GM19324 (cell line): ENCODE results near the gene SNUPN.

Experiments used
- ATAC-seq: cut with Tn5 transposase; IDR thresholded peaks from one replicate; pipeline ENCODE4 v1.9.1; 2021; ENCODE audit warnings: mild to moderate bottlenecking, moderate library complexity; ENCODE audit not compliant: unreplicated experiment, low FRiP score

SNUPN gene

DNA sequence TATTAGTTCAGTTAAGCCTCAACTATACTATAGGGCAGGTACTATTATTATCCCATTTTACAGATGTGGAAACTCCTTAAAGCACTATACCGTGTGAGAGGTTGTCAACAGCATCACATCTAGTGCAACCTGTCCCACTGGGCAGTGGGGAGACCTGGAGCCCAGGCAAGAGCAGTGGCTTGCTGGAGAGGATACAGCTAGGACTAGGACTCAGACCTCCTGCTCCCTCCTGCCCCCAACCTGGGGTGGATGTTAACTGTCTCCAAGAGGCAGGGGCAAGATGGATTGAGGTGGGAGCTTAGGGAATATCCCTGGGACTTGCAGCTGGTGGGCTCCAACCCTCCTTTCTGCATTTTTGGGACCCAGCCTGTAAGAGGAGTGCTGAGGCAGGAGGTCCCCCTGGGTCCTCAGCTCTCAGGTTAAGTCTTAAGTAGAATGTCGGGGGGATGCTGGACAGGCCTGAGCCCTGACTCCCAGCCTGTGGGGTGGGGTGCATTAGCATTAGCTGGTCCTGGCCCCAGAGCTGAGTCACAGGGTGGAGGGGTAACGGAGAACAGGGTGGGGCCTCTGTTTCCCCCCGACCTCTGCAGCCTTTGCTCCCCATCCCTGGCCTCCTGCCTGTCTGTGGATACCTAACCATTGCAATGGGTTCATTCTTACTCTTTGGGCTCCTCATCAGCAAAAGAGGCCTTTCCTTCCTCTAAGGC lies 28.8 kb upstream of the SNUPN start:
- no peak for ATAC-seq

DNA sequence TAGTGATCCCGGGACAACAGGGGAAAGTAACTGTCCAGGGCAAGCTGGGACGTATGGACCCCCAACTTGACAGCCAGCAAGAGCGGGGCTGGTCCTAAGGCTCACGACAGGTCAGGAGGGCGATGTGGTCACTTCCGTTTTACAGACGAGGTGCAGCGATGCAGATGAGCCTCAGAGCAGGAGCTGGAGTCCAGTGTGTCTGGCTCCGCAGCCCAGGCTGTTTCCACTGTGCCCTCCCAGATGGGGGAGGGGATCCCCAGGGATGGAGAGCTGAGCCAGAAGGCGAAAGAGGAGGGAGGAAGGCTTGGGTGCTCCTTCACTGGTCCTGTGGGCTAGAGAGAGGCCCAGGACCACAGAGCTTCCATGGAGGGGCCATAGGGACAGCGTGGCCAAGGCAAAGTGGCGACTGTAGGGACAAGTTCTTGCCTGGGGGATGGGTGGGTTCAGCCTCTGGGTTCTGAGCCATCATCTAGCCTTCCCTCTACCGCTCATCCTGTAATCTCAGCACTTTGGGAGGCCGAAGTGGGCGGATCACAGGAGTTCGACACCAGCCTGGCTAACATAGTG lies 27.9 kb upstream of the SNUPN start:
- ATAC-seq: no peak

DNA sequence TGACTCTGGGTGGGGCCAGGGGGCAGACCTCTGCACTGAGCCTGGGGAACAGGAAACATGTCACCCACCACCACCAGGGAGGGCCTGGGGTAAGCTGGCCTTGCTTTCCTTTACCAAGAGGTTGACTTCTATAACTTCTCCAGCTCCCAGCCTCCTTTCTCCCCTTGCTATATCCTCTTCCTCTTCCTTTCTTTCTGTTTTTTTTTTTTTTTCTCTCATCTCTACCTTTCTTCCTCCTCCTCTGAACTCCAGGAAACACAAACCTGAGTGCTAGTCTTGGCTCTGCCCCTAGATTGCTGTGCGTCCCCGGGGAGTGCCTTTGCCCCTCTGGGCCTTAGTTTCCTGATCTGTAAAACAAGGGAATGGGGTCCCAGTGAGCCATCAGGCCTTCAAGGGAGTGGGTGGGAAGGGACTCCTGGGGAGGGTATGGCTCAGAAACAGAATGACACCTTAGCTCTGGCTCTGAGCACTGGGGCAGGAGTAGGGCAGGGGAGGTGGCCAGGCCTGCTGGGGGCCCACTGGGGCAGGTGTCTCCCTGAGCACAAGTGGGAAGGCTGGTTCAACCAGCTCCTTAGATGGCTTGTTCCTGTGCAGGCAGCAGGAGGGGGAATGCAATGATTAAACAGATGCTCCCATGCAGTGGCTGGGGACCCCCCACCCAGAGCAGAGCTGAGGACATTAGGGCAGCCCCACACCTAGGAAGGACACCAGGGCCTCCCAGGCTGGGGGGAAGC lies 26.5 kb upstream of the SNUPN start:
- ATAC-seq: no peak

DNA sequence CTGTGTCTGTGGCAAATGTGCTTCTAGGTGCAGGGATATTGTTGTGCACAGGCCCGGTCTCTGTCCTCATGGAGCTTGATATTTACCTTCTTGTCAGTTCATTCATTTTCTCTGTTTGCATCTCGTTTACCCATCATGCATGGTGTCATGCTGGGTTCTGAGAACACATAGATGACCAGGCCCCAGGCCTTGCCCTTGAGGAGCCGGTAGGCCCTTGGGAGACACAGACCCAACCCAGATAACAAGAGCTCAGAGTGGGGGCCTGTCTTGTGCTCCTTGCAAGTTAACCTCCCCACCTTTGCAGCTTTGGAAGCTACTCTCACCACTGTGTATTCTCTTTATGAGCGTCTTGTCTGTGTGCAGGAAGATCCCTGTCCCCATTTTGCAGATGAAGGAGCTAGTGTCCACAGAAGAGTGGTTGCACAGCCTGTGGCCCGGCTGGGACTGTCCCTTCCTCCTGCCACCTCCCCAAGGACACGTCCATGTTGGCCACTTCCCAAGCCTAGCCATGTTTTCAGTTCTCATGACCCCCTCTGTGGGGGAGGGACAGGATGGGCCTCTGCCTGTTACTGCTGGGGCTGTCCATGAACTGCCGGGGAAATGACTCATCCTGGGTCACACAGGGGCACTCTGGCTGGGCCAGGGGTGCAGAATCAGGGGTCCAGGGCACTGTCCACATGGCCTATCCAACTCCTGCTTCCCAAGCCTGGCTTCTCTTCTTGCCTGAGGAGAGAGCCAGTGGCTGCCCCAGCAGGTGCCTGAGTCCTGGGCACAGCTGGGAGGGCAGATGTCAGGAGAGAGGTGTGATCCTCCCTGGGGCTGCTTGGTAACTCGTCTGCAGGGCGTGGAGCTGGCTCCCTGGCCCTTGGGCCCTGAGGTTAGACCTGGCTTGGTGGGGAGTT lies 25.6 kb upstream of the SNUPN start:
- no peak for ATAC-seq

DNA sequence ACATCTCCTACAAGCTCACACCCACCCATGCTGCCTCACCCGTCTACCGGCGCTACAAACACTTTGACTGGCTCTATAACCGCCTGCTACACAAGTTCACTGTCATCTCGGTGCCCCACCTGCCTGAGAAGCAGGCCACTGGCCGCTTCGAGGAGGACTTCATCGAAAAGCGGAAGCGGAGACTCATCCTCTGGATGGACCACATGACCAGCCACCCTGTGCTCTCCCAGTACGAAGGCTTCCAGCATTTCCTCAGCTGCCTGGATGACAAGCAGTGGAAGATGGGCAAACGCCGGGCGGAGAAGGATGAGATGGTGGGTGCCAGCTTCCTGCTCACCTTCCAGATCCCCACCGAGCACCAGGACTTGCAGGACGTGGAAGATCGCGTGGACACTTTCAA lies 24.3 kb upstream of the SNUPN start:
- no peak for ATAC-seq

DNA sequence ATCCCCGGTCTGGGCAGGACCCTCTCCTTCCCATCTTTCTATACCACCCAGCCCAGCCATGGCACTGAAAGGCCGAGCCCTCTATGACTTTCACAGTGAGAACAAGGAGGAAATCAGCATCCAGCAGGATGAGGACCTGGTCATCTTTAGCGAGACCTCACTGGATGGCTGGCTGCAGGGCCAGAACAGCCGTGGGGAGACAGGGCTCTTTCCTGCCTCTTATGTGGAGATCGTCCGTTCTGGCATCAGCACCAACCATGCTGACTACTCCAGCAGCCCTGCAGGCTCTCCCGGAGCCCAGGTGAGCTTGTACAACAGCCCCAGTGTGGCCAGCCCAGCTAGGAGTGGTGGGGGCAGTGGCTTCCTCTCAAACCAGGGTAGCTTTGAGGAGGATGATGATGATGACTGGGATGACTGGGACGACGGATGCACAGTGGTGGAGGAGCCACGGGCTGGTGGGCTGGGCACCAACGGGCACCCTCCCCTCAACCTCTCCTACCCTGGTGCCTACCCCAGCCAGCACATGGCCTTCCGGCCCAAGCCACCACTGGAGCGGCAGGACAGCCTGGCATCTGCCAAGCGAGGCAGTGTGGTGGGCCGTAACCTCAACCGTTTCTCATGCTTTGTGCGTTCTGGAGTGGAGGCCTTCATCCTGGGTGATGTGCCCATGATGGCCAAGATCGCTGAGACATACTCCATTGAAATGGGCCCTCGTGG lies 23.7 kb upstream of the SNUPN start:
- ATAC-seq: no peak

DNA sequence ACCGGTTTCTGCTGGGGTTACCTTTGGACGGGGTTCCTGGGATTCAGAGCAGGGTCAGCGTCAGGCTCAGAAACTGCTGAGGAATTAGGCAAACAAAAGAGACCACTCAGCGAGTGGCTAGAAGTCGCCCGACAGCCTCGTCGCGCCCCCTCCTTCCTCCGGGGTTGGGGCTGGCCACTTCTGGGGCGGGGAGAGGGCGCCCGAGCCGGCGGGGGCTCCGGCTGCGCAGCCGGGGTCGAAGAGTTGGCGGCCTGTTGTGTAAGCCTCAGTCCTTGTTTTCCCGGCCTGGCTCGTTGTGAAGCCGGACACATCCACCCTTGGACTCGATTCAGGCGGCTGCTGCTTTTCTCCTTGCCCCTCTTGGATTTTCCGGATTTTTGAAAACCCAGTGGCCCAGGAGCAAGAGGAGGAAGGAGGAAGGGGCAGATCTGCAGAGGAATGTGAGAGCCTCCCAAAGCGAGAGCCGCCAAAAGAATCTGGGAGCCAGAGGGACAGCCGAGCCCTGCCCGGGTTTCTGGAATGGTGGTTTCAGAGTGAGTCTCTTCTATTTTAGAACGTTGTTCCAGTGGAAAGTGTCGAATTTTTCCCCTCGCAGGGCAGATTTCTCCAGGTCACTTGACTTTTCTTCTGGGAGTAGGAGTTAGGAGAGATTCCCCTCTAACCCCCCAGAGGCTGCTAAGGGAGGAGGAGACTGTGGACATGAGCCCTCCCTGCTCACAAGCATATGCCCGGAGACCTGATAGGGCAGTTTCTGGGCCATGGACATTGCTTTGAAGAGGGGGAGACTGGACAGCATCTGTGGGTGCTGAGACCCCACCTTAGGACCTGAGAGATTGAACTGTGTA lies 22.9 kb upstream of the SNUPN start:
- no peak for ATAC-seq

DNA sequence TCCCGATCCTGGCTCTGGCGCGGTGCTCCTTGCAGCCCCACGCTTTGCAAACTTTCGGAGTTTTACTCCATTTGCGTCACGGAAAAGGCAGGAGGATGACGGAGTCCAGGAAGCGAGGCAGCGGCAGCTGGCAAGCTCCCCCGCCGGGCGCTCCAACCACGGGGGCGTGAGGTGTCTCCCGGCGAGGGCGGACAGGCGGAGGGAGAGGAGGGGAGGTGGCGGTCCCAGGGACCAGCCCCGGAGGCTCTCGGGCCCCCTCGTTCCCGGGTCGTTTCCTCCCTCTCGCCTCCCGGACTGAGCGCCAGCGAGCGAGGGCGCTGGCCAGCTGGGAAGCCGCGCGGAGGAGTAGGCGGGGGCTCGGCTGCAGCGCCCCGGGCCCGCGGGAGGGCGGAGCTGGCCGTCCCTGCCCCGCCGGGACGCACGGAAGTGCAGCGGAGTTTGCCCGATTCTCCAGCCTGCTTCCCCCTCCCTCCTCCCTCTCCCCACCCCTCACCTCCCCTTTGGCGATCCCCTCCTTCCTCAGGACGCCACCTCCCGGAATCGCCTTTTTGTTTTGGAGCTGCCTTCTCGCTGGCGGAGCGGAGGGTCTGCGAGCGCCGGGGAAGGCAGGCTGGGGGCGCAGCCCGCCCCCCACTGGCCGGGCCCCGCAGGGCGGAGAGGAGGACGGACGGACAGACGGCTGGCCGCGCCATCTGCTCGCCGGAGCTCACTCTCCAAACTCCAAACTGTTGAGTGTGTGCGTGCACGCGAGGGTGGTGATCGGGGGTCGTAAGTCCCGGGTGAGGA lies 22.0 kb upstream of the SNUPN start, which contains the start of gene SNX33:
Gene SNX33, plus strand, starts transcription at position 543 of the 786 bp plus-strand sequence. CDS start 1,191 bp downstream, outside the sequence.
- ATAC-seq: no peak

DNA sequence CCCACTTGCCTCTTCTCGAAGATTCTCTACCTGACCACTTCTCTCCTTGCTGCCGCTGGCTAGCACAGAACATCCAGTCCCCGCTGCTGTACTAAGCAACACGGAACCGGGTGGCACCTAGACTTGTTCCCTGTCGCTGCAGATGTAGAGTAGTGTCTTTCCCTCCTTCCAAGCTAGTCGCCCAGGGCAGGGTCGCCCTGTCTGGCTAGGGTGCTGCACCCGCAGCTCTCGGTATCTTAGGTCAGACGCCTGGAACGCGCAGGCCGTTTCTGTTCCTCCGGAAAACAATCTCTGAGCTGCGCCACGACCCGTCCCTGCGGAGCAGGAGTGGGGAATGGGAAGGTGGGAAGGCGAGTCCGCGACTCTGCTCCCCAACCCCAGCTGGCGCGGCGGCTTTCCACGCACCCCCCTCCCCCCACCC lies 21.4 kb upstream of the SNUPN start:
- ATAC-seq: no peak

DNA sequence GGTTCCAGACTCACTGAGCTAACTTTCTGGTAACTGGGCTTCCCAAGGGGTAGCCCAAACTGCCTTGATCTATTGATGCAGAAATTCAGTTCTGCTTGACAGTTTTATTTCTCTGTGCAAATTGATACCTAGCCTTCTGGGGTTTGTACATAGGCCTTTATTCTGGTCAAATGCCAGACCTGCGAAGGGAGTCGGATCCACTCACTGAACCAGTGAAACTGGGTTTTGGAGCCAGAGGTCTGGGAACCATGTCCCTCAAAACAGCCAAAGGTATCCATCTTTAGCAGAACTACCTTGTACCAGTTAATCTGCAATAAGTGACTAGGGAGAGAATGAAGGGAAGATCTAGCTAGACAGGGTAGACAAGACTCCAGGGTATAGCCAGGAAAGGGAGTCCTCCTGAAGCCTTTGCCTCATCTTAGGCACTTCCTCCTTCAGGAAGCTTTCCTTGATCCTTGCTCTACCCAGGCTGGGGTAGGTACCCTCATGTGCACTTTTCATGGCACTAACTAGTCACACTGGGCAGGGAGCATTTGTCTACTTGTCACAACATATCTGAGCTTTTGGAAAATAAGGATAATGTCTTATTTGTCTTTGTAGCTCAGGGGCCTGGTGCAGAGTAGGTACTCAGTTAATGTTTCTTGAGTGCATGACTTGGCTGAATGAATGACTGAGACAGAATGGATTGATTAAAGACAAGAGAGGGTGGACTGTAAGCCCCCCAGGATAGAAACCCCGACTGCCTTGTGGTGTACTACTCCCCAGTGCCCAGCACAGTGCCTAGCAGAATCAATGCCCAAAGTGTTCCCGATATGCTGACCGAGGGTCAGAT lies 20.8 kb upstream of the SNUPN start:
- ATAC-seq: no peak

DNA sequence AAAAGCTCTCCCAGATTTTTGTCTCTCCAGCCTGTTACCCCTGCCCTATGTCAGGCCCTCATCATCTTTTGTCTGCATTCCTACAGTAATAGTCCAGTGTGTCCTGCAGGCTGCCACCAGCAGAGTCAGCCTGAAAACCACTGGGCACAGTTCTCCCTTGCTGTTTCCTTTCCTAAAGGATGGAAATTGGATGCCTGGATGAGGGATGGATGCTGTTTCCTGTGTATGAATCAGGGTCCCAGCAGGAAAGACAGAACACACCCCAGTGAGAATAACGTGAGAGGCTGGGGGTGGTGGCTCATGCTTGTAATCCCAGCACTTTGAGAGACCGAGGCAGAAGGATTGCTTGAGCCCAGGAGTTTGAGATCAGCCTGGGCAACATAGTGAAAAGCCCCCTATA lies 18.9 kb upstream of the SNUPN start:
- ATAC-seq: no peak

DNA sequence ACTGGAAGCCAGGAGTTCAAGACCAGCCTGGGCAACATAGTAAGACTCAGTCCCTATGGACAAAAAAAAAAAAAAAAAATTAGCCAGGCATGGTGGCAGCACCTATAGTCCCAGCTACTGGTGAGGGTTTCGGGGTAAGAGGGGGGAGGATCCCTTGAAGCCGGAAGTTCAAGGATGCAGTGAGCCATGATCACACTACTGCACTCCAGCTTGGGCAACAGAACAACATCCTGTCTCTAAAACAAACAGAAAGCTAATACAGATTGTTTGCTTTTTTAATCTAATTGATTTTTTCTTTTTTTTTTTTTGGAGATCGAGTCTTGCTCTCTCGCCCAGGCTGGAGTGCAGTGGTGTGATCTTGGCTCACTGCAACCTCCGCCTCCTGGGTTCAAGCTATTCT lies 16.1 kb upstream of the SNUPN start:
- ATAC-seq: no peak

DNA sequence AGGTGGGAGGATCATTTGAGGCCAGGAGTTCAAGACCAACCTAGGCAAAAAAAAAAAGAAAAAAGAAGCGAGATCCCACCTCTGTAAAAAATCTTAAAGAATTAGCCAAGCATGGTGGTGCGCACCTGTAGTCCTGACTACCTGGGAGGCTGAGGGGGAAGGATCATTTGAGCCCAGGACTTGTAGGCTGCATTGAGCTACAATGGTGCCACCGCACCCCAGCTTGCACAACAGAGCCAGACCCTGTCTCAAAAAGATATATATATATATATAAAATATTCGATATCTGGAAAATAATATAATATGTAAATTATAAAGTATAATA lies 15.6 kb upstream of the SNUPN start:
- no peak for ATAC-seq

DNA sequence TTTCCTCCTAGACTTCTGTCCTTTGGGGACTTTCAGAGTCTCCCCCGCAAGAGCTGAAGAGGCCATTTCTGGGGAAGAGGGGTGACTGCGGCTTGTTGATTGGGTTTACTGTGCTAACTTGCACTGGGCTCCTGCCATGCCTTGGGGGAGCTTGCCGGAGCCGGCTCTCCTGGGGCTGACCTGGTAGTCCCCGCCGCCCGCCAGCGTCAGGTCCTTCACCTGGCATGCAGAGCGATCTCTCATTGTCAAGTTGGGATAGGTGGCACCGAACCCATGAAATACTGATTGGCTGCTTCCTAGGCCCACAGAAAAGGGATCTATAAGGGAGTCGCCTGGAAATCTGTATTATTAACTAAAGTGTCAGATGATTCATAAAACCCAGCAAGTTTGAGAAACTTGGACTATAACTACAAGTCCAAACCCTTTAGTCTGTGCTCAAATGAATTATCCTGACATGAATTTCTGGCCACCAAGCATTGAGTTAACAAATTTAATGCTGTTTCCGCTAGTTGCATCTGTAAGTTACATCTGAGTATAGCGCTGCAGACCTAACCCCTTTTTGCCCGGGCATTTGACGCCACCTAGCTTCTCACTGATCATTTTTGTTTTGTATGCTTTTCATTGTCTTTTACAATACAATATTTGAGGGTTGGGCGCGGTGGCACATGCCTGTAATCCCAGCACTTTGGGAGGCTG lies 15.1 kb upstream of the SNUPN start:
- peak; percentile 33 for ATAC-seq

DNA sequence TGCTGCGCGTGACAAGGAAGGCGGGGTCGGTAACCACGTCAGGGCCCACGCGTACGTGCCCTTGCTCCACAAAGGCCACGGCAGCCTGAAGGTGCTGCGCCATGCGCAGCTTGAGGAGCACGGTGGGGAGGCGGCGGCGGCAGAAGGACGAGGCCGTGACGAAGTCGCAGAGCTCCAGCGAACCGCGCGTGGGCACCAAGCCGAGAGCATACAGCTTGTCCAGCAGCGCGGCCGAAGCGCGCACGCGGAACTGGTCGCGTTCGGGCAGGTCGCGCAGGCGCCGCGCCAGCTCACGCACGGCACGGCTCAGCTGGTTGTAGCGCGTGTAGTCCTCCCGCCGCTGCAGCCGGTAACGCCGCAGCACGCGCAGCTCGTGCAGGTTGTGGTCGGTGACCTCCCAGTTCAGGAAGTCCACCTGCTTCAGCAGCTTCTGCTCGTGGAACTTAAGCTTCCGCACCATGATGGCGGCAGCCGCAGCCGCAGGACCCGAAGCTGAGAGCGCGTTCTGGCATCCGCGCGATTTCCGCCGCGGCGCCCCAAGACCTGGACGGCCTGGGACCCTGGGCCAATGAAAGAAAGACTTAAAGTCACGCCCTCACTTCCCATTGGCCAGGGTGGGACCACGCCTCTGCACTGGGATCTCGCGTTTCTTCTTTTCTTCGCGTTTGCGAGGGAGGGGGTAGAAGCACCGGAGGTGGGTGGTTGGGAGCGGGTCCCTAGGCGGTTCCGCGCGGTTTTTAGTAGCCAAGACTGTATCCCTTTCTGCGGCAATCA lies 14.4 kb upstream of the SNUPN start, which contains the start of gene IMP3:
Gene IMP3, minus strand, starts transcription at position 516 of the 774 bp plus-strand sequence. Its CDS starts 56 bp downstream, at position 460.
- ATAC-seq: peak; percentile 95

DNA sequence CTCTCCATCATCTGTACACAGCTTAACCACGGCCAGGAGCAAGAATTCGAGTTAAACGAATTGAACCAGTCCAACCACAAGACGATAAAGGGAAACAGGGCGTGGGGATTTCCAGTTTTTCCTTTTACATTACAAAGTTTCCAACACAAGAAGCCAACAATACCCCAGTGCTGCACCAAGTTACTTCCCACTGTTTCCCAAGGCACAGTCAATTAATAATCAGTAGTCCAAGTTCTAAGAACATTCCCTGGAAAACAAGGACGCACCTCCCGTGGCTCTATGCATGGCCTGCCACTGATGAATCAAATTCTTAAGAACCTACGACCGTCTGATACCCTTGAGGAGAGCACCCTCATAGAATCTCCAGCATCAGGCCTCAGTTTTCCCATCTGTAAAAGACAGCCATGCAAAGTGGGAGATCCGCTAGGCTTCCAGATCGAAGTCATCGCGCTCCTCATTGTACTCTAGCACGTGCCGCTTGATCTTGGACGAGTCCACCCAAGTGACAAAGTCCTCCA lies 13.7 kb upstream of the SNUPN start:
- no peak for ATAC-seq
